Measurements from ENCODE around the gene SPACA9.

Gene SPACA9

DNA sequence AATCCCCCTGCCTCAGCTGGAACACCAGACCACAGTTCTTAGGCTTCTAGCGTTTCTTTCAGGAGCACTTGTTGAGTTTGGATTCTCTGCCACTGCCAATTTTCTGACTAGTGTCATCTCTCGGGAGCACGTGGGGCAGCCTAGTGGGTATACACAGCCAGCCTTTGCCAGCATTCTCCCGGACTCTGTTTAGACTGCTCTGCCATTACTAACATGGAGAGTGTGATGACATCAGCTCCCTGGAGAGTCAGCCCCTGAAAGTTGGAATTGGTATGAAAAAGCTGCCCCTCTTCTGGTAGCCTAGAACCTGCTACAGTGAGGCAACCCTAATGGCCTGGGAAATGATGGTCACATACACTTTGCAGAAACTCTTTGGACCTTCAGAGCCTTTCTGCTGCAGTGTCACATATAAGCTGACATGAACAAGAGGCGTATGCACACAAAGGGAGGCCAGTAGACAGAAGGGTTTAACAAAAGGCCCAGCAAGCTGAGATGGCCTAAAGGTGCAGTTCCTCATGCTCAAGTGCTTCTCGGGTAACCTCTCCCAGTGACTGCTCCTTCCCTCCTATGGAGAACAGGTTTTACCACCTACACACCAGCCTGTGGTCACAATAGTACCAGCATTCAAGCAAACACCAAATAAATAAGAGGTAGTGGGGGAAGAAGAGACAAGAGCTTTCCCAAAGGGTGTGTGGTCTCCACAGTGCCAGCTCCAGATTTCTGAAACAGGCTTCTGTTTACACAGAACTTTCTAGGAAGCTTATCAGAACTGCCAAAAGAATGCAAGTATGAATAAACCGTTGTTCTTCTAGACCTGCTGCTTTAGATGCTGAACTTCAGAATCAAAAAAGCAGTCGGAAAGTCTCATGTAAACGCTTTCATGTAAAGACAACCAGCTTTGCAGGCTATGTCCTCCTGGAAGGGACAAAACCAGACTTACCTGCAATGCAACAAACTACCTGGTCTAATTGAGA lies 16.5 kb downstream of the SPACA9 start:
- ATAC-seq (no peak), DNase-seq (no peak)

DNA sequence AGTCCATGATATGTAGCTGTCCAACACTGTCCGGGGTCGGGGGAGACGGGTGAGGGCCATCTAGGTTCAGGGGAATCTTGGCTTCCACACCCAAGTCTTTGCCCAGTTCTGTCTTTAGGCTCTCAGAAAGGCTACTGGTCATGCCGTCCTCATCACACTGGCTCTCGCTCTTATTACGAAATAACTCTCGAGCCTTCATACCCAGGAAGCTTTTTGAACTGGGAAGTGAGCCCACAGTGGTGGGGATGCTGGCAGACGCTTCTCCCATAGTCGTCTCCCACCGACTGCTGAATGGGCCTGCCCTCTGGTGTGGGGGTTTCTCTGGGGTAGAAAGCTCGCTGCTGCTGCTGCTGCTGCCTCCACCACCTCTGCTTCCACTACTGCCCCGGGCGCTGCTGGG lies 17.6 kb downstream of the SPACA9 start:
- no peak for ATAC-seq
- DNase-seq: no peak

DNA sequence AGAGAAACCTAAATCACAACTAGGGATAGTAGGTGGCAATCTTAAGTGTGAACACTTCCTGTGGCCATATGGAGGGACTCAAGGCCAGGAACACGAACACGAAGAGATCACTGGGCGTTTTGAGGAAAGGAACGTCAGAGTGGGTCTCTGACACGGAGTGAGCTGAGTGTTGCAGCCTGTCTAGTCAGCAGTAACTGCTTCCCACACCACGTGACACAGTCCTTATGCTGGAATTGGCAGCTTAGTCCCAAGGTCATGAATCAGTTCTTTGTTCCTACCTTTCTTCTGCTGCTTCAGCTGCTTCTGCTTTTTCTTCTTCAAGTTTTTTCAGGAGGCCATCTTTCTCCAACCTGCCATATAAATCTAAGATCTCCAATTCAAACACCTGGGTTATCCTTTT lies 18.2 kb downstream of the SPACA9 start:
- ATAC-seq (no peak), DNase-seq (no peak)

DNA sequence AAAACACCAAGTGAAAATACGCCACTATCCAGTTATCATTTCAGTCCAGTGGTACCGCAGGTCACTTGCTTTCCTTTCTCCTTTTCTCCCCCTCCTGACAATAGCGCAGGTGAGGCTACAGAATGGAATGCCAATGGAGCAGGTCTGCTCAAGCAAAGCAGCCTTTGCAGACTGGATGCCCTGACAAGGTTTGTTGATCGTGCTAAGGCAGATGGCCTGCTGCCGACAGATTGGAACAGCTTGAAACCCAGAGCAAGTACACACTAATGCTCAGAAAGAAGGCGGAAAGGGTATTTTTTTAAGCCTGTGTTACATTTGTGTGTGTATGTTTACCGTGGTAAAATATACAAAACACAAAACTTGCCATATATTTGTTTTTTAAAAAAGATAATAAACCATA lies 19.4 kb downstream of the SPACA9 start:
- ATAC-seq: no peak

DNA sequence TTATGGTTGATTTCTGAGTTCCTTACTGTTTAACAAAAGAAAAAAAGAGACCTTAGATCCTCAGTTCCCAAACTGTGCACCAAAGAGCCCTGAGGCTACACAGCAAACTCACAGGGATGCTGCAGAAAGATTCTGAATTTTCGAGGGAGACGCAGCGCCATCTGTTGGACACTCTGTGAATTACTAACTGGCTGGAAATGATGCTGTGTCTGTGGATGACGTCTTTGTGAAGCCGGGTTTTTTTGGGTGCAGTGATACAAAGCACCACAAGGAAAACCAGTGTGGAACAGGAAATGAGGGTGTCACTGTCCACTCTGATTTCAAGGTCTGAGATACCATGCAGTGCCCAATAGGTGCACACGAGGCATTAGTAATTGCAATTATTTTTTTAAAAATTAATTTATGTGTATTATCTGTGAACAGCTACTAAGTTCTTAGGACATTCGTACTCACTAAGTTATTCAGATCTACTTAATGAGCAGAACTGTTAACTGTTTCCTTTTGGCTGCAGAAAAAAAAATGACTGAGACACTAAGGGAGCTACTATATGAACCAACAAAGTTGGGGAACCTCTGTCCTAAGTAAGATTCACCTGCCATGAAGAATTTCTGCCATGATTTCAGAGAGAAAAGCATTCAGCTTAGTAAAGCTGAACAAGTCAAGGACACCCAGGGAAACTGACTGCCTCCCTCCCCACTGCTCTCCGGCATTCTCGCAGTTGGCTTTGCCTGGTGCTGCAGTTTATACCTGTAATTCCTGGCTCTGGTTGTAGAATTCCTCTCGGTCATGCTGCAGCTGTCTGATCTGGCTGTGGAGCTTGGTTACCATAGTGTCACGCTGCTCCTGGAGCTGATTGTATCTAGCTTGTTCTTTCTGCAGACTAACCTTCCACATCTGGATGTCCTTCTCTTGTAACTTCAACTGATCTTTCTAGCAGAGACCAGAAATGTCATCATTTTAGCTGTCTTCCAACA lies 23.4 kb downstream of the SPACA9 start:
- peak; percentile 77 for DNase-seq
- ATAC-seq: peak; percentile 96

More for the DNA sequence above, 19.4 kb downstream of the SPACA9 start:
- no peak for DNase-seq

DNA sequence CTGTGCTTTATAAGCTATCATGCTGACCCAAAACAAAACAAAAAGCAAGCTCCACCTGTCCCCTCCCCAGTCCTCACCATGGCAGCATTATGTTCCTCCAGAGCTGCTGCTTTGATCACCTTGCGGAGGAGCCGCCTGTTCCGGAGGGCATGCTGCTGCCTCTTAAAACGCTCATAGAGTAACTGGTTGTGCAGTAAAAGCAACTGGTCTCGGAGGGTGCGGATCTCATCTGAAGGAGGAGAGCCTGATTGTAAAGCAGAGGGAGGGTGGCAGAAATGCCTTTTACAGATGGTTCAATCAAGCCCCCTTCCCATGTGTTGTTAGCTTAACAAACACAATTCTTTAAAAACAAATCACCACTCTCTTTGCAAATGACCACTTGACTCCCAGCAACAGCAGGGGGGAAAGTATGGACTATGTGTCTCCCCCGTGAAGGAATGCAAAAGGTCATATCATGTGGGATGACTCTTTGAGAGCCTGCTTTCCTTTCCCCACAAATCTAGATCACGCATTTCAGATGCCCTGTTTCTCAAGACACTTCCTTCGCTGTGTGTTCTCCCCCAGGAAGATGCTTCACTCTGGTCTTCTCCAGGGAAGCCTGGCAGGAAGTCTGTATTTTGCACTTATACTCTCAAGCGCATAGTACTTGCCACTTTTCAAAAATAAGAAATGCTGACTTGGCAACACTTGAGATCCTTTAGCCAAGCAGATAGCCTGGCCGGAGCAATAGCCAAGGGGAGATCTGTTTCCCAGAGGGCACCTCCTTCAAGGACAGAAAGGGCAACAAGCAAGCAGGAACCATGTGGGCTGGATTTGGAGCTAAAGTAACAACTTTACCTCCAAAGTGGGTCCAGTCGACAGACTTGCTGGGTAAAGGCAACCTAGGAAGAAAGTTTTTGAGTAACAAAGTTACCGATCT lies 25.1 kb downstream of the SPACA9 start:
- ATAC-seq (no peak), DNase-seq (no peak)

DNA sequence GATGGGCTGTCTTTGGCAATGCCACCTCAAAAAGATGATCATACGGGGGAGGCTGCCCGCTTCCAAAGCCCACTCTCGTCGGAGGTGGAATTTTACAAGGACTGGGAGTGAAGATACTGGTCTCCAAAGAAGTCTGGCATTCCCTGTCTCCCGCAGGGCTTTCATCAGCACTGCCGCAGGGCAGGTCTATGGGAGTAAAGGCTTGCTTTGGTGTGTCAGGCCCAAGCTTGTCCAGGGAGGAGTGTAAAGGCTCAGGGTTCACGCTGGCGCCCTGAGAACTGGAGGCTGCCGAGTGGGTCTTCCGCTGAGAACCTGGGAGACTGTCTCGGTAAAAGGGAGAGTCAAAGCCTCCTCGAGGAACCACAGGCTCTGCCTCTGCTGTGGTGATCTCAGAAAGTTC lies 27.0 kb downstream of the SPACA9 start:
- ATAC-seq (no peak), DNase-seq (no peak)

DNA sequence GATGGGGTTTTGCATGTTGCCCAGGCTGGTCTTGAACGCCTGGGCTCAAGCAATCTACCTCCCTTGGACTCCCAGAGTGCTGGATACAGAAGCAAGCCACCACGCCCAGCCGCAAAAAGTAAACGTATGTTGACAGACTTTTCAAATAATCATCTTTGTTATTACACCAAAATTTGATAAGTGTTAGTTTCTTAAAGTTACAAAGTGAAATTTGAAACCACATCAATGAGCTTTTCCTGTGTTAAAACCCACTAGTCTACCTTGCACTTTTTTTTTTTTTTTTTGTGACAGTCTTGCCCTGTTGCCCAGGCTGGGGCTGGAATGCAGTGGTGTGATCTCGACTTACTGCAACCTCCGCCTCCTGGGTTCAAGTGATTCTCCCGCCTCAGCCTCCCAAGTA lies 29.9 kb downstream of the SPACA9 start:
- DNase-seq (no peak), ATAC-seq (no peak)

DNA sequence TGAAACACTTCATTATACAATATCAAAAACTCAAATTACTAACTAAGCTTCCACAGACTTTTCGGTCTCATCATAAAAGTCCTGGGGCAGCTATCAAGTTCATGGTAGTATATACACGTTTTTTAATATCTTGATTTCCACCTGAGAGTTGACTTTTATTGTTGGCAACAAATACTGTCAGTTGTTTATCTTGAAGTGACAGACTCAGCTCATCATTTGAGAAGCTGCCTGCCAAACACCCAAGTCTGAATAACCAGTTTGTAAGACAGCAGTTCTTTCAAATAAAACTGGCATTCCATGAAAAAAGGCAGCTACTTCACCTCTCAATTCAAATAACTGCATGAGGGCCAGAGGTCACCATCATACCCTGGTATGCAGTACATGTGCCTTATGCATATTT lies 30.6 kb downstream of the SPACA9 start:
- ATAC-seq: no peak
- DNase-seq: no peak

DNA sequence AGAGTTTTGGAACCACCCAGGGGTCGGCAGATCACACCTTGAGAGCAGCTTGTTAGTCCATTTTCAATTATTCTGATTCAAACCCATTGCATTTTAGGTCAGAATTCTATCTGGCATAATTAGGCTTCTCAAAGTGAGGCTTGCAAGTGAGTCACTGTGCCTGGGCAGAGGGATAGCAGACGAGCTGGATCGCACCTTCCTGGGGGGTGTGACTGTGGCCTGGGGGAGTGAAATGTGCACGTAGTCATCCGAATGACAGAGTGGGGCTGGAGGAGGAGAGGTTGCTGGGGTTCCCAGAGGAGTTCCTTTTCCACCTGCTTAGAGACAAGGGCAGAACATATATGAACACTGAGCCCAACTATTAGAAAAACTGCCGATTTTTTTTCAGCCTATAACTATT lies 31.7 kb downstream of the SPACA9 start:
- ATAC-seq: no peak
- no peak for DNase-seq

DNA sequence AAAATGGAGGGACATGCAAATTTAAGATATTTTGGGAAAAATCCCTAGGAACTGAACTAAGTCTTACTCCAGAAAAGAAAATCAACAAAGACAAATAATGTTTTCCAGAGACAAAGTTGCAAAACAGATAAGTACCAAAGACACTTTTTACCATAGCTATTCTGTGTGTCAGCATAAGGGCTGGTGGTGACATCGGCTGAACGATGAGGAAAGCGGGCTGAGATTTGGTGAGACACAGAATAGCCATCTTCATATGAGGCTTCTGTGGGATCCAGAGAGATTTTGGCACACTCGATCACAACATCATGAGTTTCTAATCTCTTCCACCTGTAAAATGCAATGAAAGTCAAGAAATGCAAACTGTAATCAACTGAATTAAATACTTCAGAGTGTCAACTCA lies 33.4 kb downstream of the SPACA9 start:
- no peak for DNase-seq
- ATAC-seq: no peak

DNA sequence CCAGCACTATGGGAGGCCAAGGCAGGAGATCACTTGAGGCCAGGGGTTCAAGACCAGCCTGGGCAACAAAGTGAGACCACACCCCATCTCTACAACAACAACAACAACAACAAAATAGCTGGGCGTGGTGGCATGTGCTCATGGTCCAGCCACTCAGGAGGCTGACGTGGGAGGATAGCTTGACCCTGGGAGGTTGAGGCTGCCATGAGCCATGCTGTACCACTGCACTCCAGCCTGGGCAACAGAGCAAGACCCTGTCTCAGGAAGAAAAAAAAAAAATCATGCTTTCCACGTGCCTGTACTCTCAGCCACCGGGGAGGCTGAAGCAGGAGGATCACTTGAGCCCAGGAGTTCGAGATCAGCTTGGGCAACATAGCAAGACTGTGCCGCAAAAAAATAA lies 36.2 kb downstream of the SPACA9 start:
- DNase-seq (no peak), ATAC-seq (no peak)

DNA sequence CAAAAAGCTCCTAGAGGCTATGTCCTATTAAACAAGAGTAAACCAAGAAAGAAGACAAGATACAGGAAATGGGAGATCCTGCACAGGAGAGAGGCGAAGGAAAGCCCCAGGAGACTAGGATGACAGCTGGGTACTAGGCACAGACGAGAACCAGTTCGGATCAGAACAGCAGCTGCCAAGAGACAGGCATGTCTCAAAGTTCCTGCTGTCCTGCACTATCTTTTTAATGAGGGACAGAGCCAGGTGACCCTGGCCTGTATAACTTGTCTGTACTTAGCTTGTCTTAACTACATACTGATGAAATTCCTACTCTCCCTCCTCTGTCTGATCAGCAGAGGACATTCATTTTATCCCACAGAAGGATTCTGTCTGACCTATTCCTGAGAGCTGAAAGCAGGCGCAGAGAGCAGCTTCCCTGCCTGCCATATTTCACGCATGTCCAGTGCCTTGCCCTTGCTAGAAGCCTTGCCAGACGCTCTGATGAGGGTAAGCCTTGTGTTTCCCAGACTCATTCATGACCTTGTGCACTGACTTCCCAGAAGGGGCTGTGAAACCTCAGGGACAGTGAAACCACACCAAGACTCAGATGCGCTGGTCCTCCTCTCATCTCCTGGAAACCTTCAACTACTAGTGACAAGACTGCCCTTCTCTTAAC lies 41.0 kb downstream of the SPACA9 start:
- ATAC-seq: no peak
- no peak for DNase-seq

DNA sequence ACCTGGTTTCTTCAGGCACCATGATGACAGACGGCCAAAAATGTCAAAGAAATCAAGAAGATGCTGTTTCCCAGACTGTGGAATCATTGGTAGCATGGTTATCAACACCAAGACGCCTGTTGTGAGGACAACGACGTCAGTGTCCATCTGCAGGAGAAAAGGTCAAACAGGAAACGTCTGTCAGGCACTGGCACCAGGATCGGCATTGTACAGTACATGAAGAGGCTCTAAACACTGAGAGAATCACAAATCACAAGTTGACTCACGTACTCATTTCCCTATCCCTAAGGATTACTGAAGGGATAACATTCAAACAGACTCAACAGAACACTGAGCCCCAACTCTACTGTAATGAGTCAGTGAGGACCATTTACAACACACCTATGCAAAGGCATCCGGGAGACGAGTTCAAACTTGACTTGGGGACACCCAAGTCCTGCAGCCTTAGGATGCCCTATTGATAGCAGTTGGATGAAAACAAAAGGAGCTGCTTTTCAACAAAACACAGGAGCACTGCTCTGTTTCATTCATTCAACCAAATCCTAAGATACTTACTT lies 44.7 kb downstream of the SPACA9 start:
- ATAC-seq (no peak), DNase-seq (no peak)

DNA sequence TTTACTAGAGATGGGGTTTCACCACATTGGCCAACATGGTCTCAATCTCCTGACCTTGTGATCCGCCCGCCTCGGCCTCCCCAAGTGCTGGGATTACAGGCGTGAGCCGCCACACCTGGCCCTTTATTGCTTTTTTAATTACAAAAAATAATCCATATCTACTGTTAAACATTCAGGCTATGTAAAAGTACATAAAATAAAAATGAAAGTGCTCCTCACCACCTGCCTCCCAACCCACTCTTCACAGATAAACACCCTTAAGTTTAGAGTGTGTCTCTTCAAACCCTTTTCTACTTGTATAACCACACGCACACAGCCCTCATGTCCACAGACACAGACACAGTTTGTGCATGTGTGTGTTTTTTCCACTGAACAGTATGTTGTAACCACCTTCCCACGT lies 49.0 kb downstream of the SPACA9 start:
- DNase-seq (no peak), ATAC-seq (no peak)

DNA sequence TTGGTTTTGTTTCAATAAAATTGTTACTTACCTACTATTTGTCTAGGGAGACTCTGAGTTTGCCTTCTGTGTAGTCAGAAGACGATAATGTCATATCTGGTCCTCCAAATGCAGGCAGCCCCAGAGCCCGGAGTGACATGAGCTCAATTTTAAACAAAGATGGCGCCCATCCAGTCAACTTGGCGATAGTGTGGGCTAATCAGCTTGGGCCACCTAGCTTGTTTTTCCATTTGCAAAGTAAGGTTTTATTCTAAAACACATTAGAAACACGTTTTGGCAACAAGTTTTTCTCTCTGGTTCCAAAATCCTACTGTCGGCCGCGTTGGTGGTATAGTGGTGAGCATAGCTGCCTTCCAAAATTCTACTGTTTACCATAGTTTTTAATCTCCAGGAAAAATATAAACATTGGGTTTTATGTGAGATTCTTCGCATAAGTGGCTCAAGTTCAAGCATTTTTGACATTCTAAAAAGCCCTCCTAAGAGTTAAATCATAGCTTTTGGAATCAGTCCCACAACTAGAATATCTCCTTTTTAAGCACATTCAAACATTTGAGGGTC lies 52.6 kb downstream of the SPACA9 start:
- ATAC-seq: no peak
- DNase-seq: no peak

DNA sequence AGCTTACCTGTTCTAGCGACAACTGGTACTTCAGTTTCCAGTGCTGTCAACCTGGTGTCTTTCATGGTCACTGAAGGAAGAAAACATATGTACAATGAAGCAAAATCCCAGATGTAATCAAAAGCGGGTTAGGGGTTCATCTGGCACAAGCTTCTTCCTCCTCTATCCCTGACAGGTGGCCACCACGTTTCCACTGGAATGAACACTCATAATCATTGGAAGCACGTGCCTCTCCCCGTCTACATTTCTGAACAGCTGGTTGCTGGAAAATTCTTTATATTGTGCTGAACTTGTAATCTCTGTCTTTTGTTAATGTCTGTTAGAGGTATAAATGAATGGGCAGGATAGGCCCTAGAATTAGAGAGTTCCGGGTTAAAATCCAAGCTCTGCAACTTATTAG lies 56.3 kb downstream of the SPACA9 start:
- ATAC-seq (no peak), DNase-seq (no peak)

DNA sequence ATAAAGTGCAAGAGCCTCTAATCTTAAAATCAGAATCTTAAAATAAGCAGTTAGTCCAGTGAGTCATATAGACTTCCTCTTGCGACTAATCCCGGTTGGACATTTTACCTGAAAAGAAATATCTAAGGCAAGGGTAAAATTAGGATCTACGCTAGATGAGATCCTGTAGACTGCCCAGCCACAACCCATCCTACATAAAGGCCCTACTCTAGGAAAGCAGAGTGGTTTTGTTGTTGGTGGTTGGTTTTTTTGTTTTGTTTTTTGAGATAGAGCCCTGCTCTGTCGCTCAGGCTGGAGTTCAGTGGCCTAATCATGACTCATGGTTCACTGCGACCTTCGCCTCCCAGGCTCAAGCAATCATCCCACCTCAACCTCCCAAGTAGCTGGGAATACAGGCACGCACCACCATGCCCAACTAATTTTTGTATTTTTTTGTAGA lies 58.8 kb downstream of the SPACA9 start:
- ATAC-seq (no peak), DNase-seq (no peak)

DNA sequence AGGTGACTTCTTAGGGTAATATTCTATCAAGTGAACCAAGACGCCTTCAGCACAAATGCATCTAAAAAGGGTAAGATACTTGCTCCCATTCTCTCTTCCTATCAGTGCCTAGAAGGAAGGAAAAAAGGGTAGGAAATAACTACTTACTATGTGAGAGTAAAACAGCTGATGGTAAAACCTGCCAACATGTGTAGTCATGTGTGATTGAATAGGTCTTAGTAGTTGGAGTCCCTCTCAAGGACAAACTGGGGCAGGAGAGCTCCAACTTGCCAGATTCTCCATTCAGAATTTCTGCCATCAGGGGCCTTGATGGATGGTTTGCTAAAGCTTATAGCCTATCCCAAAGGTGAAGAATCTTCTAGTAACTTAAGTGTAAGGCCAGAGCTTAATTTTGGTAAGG lies 60.5 kb downstream of the SPACA9 start:
- ATAC-seq: no peak

More for the DNA sequence above, 60.5 kb downstream of the SPACA9 start:
- no peak for DNase-seq
